Astrocyte (in vitro differentiated cells and primary cell): Measurements from ENCODE around the gene PTPRD.

ENCODE experiments used
- EZH2 ChIP-seq: IDR thresholded peaks from 2 replicates; pipeline ENCODE4 v1.6.1; 2012; ENCODE audit warnings: mild to moderate bottlenecking, low read length, inconsistent platforms; ENCODE audit not compliant: insufficient read depth
- TF ChIP-seq, protein P1 (sequence below): IDR thresholded peaks from 2 replicates; pipeline ENCODE4 v1.5.1; 2011; ENCODE audit warnings: low read depth, mild to moderate bottlenecking, inconsistent platforms, low read length, moderate library complexity; ENCODE audit not compliant: insufficient read depth

DNA sequence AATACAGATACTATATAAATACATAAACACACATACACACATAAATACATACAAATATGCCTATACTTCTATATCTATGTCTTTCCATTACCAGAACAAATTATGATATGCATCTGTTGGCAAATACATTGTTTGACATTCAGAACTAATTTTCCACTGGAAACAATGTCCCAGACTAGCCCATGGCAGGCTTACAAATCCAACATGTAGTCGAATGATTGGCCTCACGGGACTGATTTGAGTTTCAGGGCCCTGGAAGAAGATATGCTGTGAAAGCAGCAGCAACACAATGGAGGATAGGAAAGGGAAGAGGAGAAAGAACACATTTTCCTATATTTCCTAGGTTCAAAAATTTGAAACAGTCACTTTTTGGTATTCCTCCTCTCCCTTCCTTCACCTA lies 1932.1 kb downstream of the PTPRD start:
- TF ChIP-seq, protein P1, sequence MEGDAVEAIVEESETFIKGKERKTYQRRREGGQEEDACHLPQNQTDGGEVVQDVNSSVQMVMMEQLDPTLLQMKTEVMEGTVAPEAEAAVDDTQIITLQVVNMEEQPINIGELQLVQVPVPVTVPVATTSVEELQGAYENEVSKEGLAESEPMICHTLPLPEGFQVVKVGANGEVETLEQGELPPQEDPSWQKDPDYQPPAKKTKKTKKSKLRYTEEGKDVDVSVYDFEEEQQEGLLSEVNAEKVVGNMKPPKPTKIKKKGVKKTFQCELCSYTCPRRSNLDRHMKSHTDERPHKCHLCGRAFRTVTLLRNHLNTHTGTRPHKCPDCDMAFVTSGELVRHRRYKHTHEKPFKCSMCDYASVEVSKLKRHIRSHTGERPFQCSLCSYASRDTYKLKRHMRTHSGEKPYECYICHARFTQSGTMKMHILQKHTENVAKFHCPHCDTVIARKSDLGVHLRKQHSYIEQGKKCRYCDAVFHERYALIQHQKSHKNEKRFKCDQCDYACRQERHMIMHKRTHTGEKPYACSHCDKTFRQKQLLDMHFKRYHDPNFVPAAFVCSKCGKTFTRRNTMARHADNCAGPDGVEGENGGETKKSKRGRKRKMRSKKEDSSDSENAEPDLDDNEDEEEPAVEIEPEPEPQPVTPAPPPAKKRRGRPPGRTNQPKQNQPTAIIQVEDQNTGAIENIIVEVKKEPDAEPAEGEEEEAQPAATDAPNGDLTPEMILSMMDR = no peak
- TF ChIP-seq EZH2 = no peak
